Fibroblast of mammary gland (primary cell): ENCODE results near the gene SPC25.

ENCODE experiments used
- DNase-seq: peaks from one replicate; pipeline ENCODE4 v3.0.0-alpha.2; 2010; ENCODE audit warnings: low read depth
- H3K4me3 ChIP-seq: 2 replicates; pipeline ENCODE4 v1.5.1; 2011; ENCODE audit warnings: low read depth, mild to moderate bottlenecking, low read length, moderate library complexity; ENCODE audit not compliant: control insufficient read depth
- TF ChIP-seq, protein P1 (sequence below): conservative IDR thresholded peaks from 2 replicates; pipeline ENCODE4 v1.5.1; 2011; ENCODE audit warnings: low read depth, low read length, inconsistent platforms; ENCODE audit not compliant: control insufficient read depth, insufficient read depth

The SPC25 gene

DNA sequence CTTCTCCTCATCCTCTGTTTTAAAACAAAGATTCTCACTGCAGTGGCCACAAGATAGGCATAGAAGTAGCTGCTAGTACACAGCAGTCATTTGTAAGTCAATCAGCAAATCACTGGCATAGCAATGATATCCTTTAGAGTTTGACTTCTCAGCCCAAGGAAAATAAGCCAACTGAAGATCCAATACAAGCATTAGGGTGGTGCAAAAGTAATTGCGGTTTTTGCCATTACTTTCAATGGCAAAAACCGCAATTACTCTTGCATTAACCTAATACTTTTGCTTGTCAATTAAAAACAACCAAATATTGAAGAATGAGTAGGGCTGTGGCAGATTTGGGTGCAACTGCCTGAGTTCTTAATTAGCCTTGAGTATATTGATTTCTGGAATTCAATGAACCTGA is 13.7 kb upstream of the SPC25 start:
- no peak overlapping the region for H3K4me3 ChIP-seq
- DNase-seq: no peak
- TF ChIP-seq, protein P1, sequence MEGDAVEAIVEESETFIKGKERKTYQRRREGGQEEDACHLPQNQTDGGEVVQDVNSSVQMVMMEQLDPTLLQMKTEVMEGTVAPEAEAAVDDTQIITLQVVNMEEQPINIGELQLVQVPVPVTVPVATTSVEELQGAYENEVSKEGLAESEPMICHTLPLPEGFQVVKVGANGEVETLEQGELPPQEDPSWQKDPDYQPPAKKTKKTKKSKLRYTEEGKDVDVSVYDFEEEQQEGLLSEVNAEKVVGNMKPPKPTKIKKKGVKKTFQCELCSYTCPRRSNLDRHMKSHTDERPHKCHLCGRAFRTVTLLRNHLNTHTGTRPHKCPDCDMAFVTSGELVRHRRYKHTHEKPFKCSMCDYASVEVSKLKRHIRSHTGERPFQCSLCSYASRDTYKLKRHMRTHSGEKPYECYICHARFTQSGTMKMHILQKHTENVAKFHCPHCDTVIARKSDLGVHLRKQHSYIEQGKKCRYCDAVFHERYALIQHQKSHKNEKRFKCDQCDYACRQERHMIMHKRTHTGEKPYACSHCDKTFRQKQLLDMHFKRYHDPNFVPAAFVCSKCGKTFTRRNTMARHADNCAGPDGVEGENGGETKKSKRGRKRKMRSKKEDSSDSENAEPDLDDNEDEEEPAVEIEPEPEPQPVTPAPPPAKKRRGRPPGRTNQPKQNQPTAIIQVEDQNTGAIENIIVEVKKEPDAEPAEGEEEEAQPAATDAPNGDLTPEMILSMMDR: no peak

DNA sequence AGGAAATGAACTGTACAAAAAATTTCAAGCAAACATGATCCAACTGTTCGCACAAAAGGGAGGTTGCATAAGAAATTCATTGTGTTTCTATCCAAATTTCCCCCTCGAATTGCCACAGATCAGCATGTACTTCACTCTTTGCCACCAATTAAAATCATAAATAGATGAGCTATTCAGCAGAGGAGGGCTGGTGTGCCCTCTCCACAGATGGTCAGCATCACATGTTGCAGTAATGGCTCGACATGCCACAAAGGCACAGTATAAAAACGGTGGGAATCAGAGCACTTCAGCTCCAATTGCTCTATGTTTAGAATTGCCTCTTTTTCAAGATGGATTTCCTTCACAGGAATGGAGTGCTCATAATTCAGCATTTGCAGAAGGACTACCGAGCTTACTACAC is 10.8 kb upstream of the SPC25 start, which contains the start of gene G6PC2:
Gene G6PC2, plus strand, starts transcription at position 289 of the 400 bp plus-strand sequence. Its CDS starts 41 bp downstream, at position 330.
- DNase-seq: no peak

DNA sequence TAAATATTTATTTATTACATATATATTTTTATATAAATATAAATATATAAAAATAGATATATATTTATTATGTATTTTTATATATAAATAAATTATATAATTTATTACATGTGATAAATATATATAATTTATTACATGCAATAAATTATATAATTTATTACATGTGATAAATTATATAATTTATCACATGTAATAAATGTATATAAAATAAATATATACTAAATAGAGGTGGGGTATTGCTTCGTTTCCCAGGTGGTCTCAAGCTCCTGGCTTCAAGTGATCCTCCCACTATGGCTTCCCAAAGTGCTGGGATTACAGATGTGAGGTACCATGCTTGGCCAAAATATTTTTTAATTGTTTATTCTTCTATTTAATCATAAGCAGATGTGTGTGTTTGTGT is 7.2 kb upstream of the SPC25 start:
- DNase-seq: no peak
- H3K4me3 ChIP-seq: no peak overlapping the region
- TF ChIP-seq, protein P1: no peak

More for the DNA sequence above, 10.8 kb upstream of the SPC25 start, which contains the start of gene G6PC2:
- TF ChIP-seq, protein P1: no peak
- no peak within 1 kb of the TSS for H3K4me3 ChIP-seq

DNA sequence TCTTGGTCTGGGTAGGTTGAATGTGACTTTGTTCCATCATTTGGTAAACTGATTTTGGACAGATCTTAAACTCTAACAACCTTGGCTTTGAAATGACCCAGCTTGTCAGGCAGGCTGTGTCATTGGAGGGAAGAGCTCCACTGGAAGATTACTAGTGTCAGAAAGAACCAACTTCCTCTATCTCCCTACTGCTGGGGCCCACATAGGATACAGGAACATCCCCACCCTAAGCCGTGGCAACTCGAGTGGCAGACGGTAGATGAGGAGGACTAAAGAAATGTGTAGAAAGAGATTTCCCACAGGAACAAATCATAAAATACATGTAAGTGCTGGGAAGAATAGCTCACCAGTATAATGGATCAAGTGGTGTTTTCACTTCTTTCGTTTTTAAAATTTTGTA is 6.6 kb upstream of the SPC25 start:
- no peak overlapping the region for H3K4me3 ChIP-seq
- DNase-seq: no peak

DNA sequence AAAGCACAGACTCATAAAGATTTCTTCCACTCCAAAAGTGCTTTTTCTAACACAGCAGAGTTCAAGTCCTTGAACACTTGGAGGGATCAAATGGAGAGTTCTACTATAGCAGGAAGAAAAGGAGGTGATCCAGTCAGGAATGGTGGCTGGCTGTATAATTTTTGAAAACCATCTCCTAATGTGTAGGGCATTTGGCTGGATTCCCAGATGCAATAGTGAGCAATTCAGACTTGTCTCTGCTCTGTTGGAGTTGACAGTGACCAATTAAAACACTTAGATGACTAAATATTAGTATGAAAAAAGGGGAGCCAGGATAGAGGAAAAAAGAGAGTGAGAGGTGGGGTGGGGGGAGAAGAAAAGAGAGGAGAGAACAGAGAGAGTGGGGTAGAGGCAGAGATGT is 5.5 kb upstream of the SPC25 start:
- H3K4me3 ChIP-seq: no peak overlapping the region
- DNase-seq: peak; percentile 22
- TF ChIP-seq, protein P1: no peak

More for the DNA sequence above, 6.6 kb upstream of the SPC25 start:
- TF ChIP-seq, protein P1: no peak

DNA sequence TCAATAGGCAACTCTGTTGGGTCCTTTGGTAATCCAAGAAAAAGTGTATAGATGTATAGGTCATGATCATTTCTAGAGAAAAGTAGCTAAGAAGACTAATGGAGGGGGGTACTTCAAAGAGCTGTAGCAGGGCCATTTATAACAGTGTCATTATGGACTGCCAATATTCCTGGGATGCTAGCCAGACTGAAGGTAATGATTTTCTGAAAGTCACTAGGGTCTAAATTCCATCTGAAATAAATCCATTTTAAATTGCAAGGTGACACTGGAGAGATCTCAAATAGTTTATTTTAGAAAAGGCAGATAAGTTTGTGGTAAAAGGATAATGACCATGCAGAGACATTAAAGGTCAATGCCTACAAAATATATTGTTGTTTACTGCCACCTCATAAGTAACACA is 4.5 kb upstream of the SPC25 start:
- TF ChIP-seq, protein P1: no peak
- no peak for DNase-seq
- H3K4me3 ChIP-seq: no peak overlapping the region

DNA sequence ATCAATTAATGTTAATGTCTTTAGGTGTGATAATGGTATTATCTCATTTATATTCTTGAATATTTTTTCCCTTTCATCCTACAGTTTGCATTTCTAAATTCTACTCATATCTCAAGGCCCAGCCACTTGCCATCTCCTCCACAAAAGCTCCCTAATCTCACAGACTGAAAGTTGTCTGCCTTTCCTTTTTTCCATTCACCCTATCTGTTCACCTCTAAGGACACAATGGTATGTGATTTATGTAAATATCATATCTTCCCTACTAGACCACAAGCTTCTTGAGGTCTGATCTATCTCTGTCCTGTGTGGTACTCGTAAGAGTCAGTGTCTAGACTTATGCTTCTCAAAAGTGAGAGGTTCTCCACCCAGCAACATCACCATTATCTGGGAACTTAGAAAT is 3.9 kb upstream of the SPC25 start:
- DNase-seq: no peak
- TF ChIP-seq, protein P1: no peak
- no peak overlapping the region for H3K4me3 ChIP-seq
